ENCODE results near the gene UBR1. TPM values are rescaled to one million over a fixed set of nuclear protein-coding genes. Genes with fewer than 3 reads are reported as not detected.

The UBR1 gene
- total and polyA plus RNA-seq, 2 experiments from 2014 or later: 17.2 to 19.6 TPM

DNA sequence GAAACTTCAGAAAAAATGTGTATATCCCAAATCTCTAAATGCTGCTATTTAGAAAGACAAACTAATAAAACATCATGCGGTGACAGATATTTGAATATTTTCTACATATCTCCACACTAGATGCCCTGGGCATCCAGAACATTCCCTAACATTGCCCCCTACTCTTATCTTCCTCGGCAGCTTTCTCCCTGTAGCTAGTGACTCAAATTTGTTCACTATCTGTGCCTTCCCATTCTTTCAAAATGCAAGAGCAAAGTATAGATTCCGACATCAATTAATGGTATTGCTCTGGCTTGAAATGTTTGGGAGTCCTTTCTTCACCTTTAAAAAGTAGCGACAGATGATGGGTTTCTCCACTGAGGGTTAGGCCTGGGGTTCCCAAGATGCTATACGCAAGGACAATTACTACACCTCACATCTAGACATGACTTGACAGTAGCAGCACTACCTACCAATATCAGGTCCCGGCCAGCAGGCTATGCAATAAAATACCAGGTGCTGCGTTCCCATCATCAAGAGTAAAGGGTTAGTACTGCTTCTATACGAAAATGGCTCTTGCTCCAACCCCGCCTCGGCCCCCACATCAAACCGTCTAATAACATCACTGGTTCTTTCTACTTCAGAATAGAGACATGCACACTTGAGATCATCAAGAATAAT is 631 bp downstream of the UBR1 start:
- no peaks in the 10 kb centered on the region for H3F3A ChIP-seq (replicated peaks; ENCODE audit: low read depth)
- ATAC-seq (peak; percentile 46), DNase-seq (ENCODE audit: low spot score) (peak; percentile 18)
- H3K27me3 ChIP-seq (ENCODE audit: insufficient read depth): no peaks in the 10 kb centered on the region
- no peaks in the 10 kb centered on the region for H3K9me2 ChIP-seq (ENCODE audit: insufficient read depth)
- peak overlapping the region; percentile 89 for H3K4me3 ChIP-seq
- Mint-ChIP-seq H3K9me3 (no peaks in the 10 kb centered on the region), H3K4me3 (peak overlapping the region; percentile 95), H3K36me3 (ENCODE audit: low read depth) (peaks cover 18% of the 10 kb centered on the region), H3K27me3 (ENCODE audit: insufficient read depth, low read depth, poor library complexity) (peaks cover 6% of the 10 kb centered on the region), H3K27ac (peak overlapping the region; percentile 95), H3K4me1 (peaks cover 4% of the 10 kb centered on the region; the same call in 1 of the 3 replicates)
- H3K36me3 ChIP-seq (ENCODE audit: insufficient read depth): no peaks in the 10 kb centered on the region
- peak overlapping the region; percentile 33; the same call in 1 of the 2 replicates for H3K27ac ChIP-seq (ENCODE audit: low read depth)
- peak overlapping the region; percentile 84 for H2AFZ ChIP-seq
- peaks cover 5% of the 10 kb centered on the region for H3K4me1 ChIP-seq (ENCODE audit: insufficient read depth)
- peaks cover 55% of the 10 kb centered on the region for H3K79me2 ChIP-seq (replicated peaks; ENCODE audit: insufficient read depth)
- no peaks in the 10 kb centered on the region; the same call in 1 of the 2 replicates for H4K20me1 ChIP-seq (replicated peaks; ENCODE audit: insufficient read depth)
- H3K4me2 ChIP-seq: peak overlapping the region; percentile 90
- TF ChIP-seq REST (IDR thresholded peaks at IDR 0.05; ENCODE audit: unreplicated experiment): no peak
- TF ChIP-seq EZH2phosphoT487 (IDR thresholded peaks at IDR 0.05; ENCODE audit: unreplicated experiment): no peak
- no peak for TF ChIP-seq NANOG (IDR thresholded peaks at IDR 0.05; ENCODE audit: borderline replicate concordance)
- TF ChIP-seq, protein P1, sequence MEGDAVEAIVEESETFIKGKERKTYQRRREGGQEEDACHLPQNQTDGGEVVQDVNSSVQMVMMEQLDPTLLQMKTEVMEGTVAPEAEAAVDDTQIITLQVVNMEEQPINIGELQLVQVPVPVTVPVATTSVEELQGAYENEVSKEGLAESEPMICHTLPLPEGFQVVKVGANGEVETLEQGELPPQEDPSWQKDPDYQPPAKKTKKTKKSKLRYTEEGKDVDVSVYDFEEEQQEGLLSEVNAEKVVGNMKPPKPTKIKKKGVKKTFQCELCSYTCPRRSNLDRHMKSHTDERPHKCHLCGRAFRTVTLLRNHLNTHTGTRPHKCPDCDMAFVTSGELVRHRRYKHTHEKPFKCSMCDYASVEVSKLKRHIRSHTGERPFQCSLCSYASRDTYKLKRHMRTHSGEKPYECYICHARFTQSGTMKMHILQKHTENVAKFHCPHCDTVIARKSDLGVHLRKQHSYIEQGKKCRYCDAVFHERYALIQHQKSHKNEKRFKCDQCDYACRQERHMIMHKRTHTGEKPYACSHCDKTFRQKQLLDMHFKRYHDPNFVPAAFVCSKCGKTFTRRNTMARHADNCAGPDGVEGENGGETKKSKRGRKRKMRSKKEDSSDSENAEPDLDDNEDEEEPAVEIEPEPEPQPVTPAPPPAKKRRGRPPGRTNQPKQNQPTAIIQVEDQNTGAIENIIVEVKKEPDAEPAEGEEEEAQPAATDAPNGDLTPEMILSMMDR (conservative IDR thresholded peaks at IDR 0.05; ENCODE audit: low read depth in 2 of 2): no peak
- no peak for TF ChIP-seq POLR2AphosphoS5 (IDR thresholded peaks at IDR 0.05; ENCODE audit: low read depth)
- TF ChIP-seq ZNF462 (CRISPR knock-in tag; IDR thresholded peaks at IDR 0.05): no peak
- no peak for TF ChIP-seq CREB1 (CRISPR knock-in tag; IDR thresholded peaks at IDR 0.05; ENCODE audit: low read depth)
- TF ChIP-seq ETS1 (IDR thresholded peaks at IDR 0.05): no peak
- no peak for TF ChIP-seq JUNB (IDR thresholded peaks at IDR 0.05; ENCODE audit: unreplicated experiment)
- TF ChIP-seq EZH2 (IDR thresholded peaks at IDR 0.05; ENCODE audit: low read depth, unreplicated experiment): no peak
- TF ChIP-seq ZNF331 (CRISPR knock-in tag; IDR thresholded peaks at IDR 0.05; ENCODE audit: low read depth): no peak
